Breast epithelium (tissue), 3 donors: Measurements from ENCODE around the gene CGREF1.

Experiments
- CTCF ChIP-seq, 3 donors: fragments of 450-650 bp; IDR thresholded peaks; one replicate each; pipeline ENCODE4 v1.5.1; 2016 to 2017; ENCODE audit warnings: antibody characterized with exemption in 3 of 3, mild to moderate bottlenecking in 3 of 3, moderate library complexity in 3 of 3
- POLR2A ChIP-seq: fragments of 450-650 bp; IDR thresholded peaks from one replicate; pipeline ENCODE4 v1.6.1; 2016; ENCODE audit warnings: antibody characterized with exemption, mild to moderate bottlenecking, moderate library complexity
- POLR2AphosphoS5 ChIP-seq, 3 donors: sonication (generic); formaldehyde crosslinking; IDR thresholded peaks; one replicate each; pipeline ENCODE4 v1.6.1; 2017; ENCODE audit warnings: antibody characterized with exemption in 3 of 3

GRCh38 chr2:27086090-27086723, 32.7 kb downstream of the CGREF1 start:
- TF ChIP-seq CTCF (IDR thresholded peaks at IDR 0.05) = peak; percentile 65 to 90 (median 89)
- TF ChIP-seq POLR2AphosphoS5 (IDR thresholded peaks at IDR 0.05) = peak; percentile 54 to 77 (median 66)
- TF ChIP-seq POLR2A = peak; percentile 34
